Smooth muscle cell (in vitro differentiated cells): Measurements from ENCODE around the gene LAMA4. TPM values are rescaled to one million over a fixed set of nuclear protein-coding genes. Genes with fewer than 3 reads are reported as not detected.

Experiments
- DNase-seq: peaks from one replicate; lab custom pipeline; 2025; ENCODE audit not compliant: unreplicated experiment; lab: John Stamatoyannopoulos, UW
- H2AFZ ChIP-seq: fragments of 200-600 bp; sonication (generic); 2 replicates; pipeline ENCODE4 v1.6.0; 2016; ENCODE audit warnings: antibody characterized with exemption, low read depth, mild to moderate bottlenecking
- H3F3A ChIP-seq: fragments of 200-600 bp; sonication (generic); 2 replicates; pipeline ENCODE4 v1.6.0; 2017; ENCODE audit warnings: antibody characterized with exemption, low read depth
- H3K27ac ChIP-seq: fragments of 200-600 bp; sonication (generic); 2 replicates; pipeline ENCODE4 v1.5.1; 2016; ENCODE audit warnings: low read depth, mild to moderate bottlenecking
- H3K27me3 ChIP-seq: fragments of 200-600 bp; sonication (generic); 2 replicates; pipeline ENCODE4 v1.6.1; 2016; ENCODE audit warnings: low read depth, mild to moderate bottlenecking
- H3K36me3 ChIP-seq: fragments of 200-600 bp; sonication (generic); 2 replicates; pipeline ENCODE4 v1.5.1; 2016; ENCODE audit warnings: low read depth
- H3K4me1 ChIP-seq: fragments of 200-600 bp; sonication (generic); 2 replicates; pipeline ENCODE4 v1.5.1; 2016; ENCODE audit warnings: low read depth
- H3K4me2 ChIP-seq: fragments of 200-600 bp; sonication (generic); 2 replicates; pipeline ENCODE4 v1.6.0; 2016; ENCODE audit warnings: mild to moderate bottlenecking
- H3K4me3 ChIP-seq: fragments of 200-600 bp; sonication (generic); 2 replicates; pipeline ENCODE4 v1.5.1; 2016; ENCODE audit warnings: mild to moderate bottlenecking
- H3K79me2 ChIP-seq: fragments of 200-600 bp; sonication (generic); 2 replicates; pipeline ENCODE4 v1.6.0; 2016; ENCODE audit warnings: low read depth, mild to moderate bottlenecking
- H3K9ac ChIP-seq: fragments of 200-600 bp; sonication (generic); 2 replicates; pipeline ENCODE4 v1.6.0; 2016; ENCODE audit warnings: low read depth
- H3K9me3 ChIP-seq: fragments of 200-600 bp; sonication (generic); replicated peaks from 2 replicates; pipeline ENCODE4 v1.5.1; 2016; ENCODE audit warnings: low read depth
- H4K20me1 ChIP-seq: fragments of 200-600 bp; sonication (generic); 2 replicates; pipeline ENCODE4 v1.6.0; 2016; ENCODE audit warnings: low read depth
- CTCF ChIP-seq: fragments of 200-600 bp; sonication (generic); IDR thresholded peaks from 2 replicates; pipeline ENCODE4 v1.5.1; 2017; ENCODE audit warnings: borderline replicate concordance, mild to moderate bottlenecking, antibody characterized with exemption; ENCODE audit not compliant: insufficient read depth, poor library complexity, severe bottlenecking
- WGBS: methylation state at CpG from one replicate; pipeline ENCODE4 v1.1.7; 2016; ENCODE audit warnings: low lambda C conversion rate; 5-methylcytosine and 5-hydroxymethylcytosine counted together
- polyA plus RNA-seq: library from polyadenylated mRNA; unstranded; fragments of >200 nt; fragmentation: Nextera tagmentation; extraction: Ambion mirVana; gene quantifications from 2 replicates; pipeline ENCODE4 v1.2.1, GENCODE V29; 2016
- small RNA-seq: library from RNA; depleted of rRNA; stranded (forward); fragments of <200 nt; gene quantifications from one replicate; pipeline ENCODE3, GENCODE V24; 2014
- total RNA-seq: library from RNA; depleted of rRNA; stranded (reverse); fragments of >200 nt; gene quantifications from 2 replicates; pipeline ENCODE4 v1.2.3, GENCODE V29; 2014

Gene LAMA4
- total and polyA plus RNA-seq, 2 experiments from 2014 or later, result 9.1 to 29.4 TPM

DNA sequence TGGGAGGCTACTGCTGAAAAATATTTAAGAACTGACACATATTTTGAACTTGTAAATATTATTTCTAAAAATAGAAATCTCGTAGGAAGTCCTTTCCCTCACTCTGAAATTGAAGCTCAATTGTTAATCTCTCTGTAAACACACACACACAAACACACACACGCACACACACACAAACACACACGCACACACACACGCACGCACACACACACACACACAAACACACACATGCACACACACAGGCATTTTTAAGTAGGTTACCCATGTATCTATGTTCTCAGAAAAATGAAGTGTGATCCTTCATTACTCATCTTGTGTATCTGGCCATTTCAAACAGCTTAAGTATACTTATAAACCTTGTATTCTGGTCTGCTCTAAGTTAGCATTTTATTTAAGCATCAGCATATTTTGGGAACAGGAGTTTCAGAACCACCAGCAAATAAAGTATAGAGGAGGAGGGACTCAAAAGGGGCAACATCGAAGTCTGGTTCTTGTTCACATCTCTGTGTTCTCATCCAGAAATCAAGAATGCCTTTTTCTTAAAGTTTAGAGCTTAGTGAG lies 188.9 kb downstream of the LAMA4 start:
- no peak for DNase-seq
- H4K20me1 ChIP-seq, result no peaks in the 10 kb centered on the region
- H3K4me3 ChIP-seq, result no peak overlapping the region
- peak overlapping the region; percentile 30 for H3K4me2 ChIP-seq
- H3K27me3 ChIP-seq, result no peaks in the 10 kb centered on the region
- H3K9ac ChIP-seq, result no peak overlapping the region
- WGBS, result 79% methylated on average over 6 of the region's 6 CpGs
- H3K79me2 ChIP-seq, result no peaks in the 10 kb centered on the region
- peaks cover 5% of the 10 kb centered on the region for H3F3A ChIP-seq
- no peak for TF ChIP-seq CTCF
- no peaks in the 10 kb centered on the region for H3K9me3 ChIP-seq
- no peak overlapping the region for H2AFZ ChIP-seq
- H3K36me3 ChIP-seq, result no peaks in the 10 kb centered on the region
- no peak overlapping the region for H3K27ac ChIP-seq
- H3K4me1 ChIP-seq, result no peaks in the 10 kb centered on the region

DNA sequence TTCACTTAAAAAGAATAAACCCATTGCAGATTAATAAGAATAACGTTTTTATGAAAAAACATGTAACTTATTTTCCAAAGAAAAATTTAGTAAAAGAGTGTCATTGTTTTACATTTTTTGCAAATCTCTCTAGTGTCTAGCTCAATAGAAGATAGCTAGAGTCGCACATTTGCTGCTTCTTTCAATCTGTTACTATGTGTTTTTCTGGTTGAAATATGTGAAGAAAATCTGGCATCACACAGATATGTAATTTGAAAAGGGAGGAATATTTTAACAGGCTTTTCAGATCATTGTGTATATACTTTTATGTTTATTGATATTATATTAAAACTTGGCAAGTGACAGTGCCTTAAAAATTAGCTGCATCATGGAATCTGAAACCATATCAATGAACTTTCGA lies 191.4 kb downstream of the LAMA4 start:
- no peak overlapping the region for H3K27ac ChIP-seq
- 84% methylated on average over 3 of the region's 3 CpGs for WGBS
- H3K36me3 ChIP-seq, result no peaks in the 10 kb centered on the region
- H3K27me3 ChIP-seq, result peaks cover 2% of the 10 kb centered on the region
- no peak overlapping the region for H2AFZ ChIP-seq
- no peaks in the 10 kb centered on the region for H3K4me1 ChIP-seq
- no peak overlapping the region for H3K9ac ChIP-seq
- DNase-seq, result no peak
- no peaks in the 10 kb centered on the region for H3K9me3 ChIP-seq
- peaks cover 5% of the 10 kb centered on the region for H3F3A ChIP-seq
- H3K79me2 ChIP-seq, result no peaks in the 10 kb centered on the region
- H3K4me2 ChIP-seq, result no peak overlapping the region
- no peak overlapping the region for H3K4me3 ChIP-seq
- no peak for TF ChIP-seq CTCF
- no peaks in the 10 kb centered on the region for H4K20me1 ChIP-seq

DNA sequence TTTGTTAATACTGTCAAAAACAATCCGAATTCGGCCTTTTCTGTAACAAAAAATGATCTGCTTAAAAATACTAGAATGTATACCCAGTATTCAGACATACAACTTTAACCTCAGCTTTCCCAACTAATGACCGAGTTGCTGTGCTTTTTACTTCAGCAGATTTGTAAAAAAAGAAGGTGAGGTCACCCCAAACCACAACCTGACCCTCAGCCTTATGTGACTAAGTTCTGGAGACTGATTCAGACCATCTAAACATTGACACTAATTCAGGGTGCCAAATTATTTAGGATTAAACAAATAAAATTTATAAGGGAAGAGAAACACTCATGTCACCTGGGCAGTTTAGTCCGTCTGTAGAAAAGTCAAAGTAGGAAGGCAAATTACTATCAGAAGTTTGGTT lies 192.8 kb downstream of the LAMA4 start:
- TF ChIP-seq CTCF, result no peak
- Histone ChIP-seq H3K27ac (no peak overlapping the region), H2AFZ (no peak overlapping the region), H3K4me2 (no peak overlapping the region), H3K36me3 (no peaks in the 10 kb centered on the region), H3K4me3 (no peak overlapping the region), H3K79me2 (no peaks in the 10 kb centered on the region), H3K9me3 (no peaks in the 10 kb centered on the region), H3K4me1 (no peaks in the 10 kb centered on the region), H4K20me1 (no peaks in the 10 kb centered on the region), H3F3A (no peaks in the 10 kb centered on the region), H3K27me3 (peaks cover 14% of the 10 kb centered on the region), H3K9ac (no peak overlapping the region)
- 93% methylated on average over 4 of the region's 4 CpGs for WGBS
- DNase-seq, result no peak

Small RNAs within 50 kb of the gene (small RNA-seq; reads per million reads assigned to genes)
- not detected for gene RNU6-1226P

Other genes with a start within 250 kb of the LAMA4 start
- not detected in 2 replicates for gene CCN6, start 200.5 kb downstream of the LAMA4 start, total RNA-seq
- gene CCN6, start 200.5 kb downstream of the LAMA4 start, polyA plus RNA-seq, result 0.07 and 0.23 TPM in 2 replicates
- 11.6 and 17.3 TPM in 2 replicates for gene TUBE1, start 167.1 kb downstream of the LAMA4 start, total RNA-seq
- 9.5 and 9.9 TPM in 2 replicates for gene TUBE1, start 167.1 kb downstream of the LAMA4 start, polyA plus RNA-seq
- 13.0 and 20.7 TPM in 2 replicates for gene FAM229B, start 167.0 kb downstream of the LAMA4 start, total RNA-seq
- 28.2 and 42.7 TPM in 2 replicates for gene FAM229B, start 167.0 kb downstream of the LAMA4 start, polyA plus RNA-seq
- gene RFPL4B, start 92.8 kb upstream of the LAMA4 start, total RNA-seq, result not detected in 2 replicates
- not detected in 2 replicates for gene RFPL4B, start 92.8 kb upstream of the LAMA4 start, polyA plus RNA-seq